ENCODE measurements around the gene SARDH.

SARDH gene

GRCh38 chr9:133640160-133640559 is 98.0 kb downstream of the SARDH start:
- WGBS (ENCODE audit: extremely low coverage, insufficient coverage, insufficient read length): no CpG with 5 or more reads among the region's 7 CpGs
- H3K18ac ChIP-seq (ENCODE audit: low read length): no peak overlapping the region
- H3K27ac ChIP-seq (ENCODE audit: low read depth, low read length): no peak overlapping the region
- no peak overlapping the region for H2BK120ac ChIP-seq (ENCODE audit: insufficient read depth, low read length, poor library complexity)
- no peak overlapping the region for H3K23ac ChIP-seq (ENCODE audit: low read length)
- H3K4me1 ChIP-seq (ENCODE audit: control insufficient read depth in 1 of 2, insufficient read depth in 2 of 2, low read length in 2 of 2): peaks cover 0 to 2% of the 10 kb centered on the region in 2 experiments
- H2AK5ac ChIP-seq (ENCODE audit: low read length): no peak overlapping the region
- H3K36me3 ChIP-seq (ENCODE audit: control insufficient read depth in 1 of 2, insufficient read depth in 2 of 2, low read length in 2 of 2): no peaks in the 10 kb centered on the region
- no peak overlapping the region for H3K4ac ChIP-seq (ENCODE audit: low read depth, low read length)
- no peak overlapping the region for H4K91ac ChIP-seq (ENCODE audit: low read depth, low read length)
- H3K27me3 ChIP-seq (ENCODE audit: insufficient read depth, low read length): no peaks in the 10 kb centered on the region
- no peak overlapping the region for H4K8ac ChIP-seq (ENCODE audit: low read depth, low read length)
- no peaks in the 10 kb centered on the region for H3K79me1 ChIP-seq (ENCODE audit: low read length)
- H2BK12ac ChIP-seq (ENCODE audit: low read length): no peak overlapping the region
- H4K12ac ChIP-seq (ENCODE audit: low read depth, low read length): no peak overlapping the region
- DNase-seq: no peak
- H2BK5ac ChIP-seq (ENCODE audit: low read depth, low read length, poor library complexity): no peak overlapping the region
- no peak overlapping the region for H3K14ac ChIP-seq (ENCODE audit: low read length)
- H3K9ac ChIP-seq (ENCODE audit: low read length): no peak overlapping the region
- H3K4me2 ChIP-seq (ENCODE audit: low read length): no peak overlapping the region
- H3K4me3 ChIP-seq (ENCODE audit: low read depth, low read length): no peak overlapping the region
- no peaks in the 10 kb centered on the region for H3K79me2 ChIP-seq (ENCODE audit: control insufficient read depth, insufficient read depth, low read length, poor library complexity)
- H2AFZ ChIP-seq (ENCODE audit: insufficient read depth, low read length, poor library complexity): no peak overlapping the region
- H3K9me3 ChIP-seq (ENCODE audit: insufficient read depth, low read depth, low read length): peaks cover 1% of the 10 kb centered on the region

GRCh38 chr9:133639613-133640012 is 98.5 kb downstream of the SARDH start:
- Histone ChIP-seq H4K8ac (ENCODE audit: low read depth, low read length) (no peak overlapping the region), H3K79me1 (ENCODE audit: low read length) (no peaks in the 10 kb centered on the region), H4K91ac (ENCODE audit: low read depth, low read length) (no peak overlapping the region), H3K27me3 (ENCODE audit: insufficient read depth, low read length) (no peaks in the 10 kb centered on the region), H3K4me3 (ENCODE audit: low read depth, low read length) (no peak overlapping the region), H2AK5ac (ENCODE audit: low read length) (no peak overlapping the region), H3K18ac (ENCODE audit: low read length) (no peak overlapping the region), H3K4ac (ENCODE audit: low read depth, low read length) (no peak overlapping the region), H2AFZ (ENCODE audit: insufficient read depth, low read length, poor library complexity) (no peak overlapping the region), H3K27ac (ENCODE audit: low read depth, low read length) (no peak overlapping the region), H4K12ac (ENCODE audit: low read depth, low read length) (no peak overlapping the region), H2BK12ac (ENCODE audit: low read length) (no peak overlapping the region), H3K23ac (ENCODE audit: low read length) (no peak overlapping the region), H3K9ac (ENCODE audit: low read length) (no peak overlapping the region), H3K79me2 (ENCODE audit: control insufficient read depth, insufficient read depth, low read length, poor library complexity) (no peaks in the 10 kb centered on the region), H3K4me2 (ENCODE audit: low read length) (no peak overlapping the region), H3K14ac (ENCODE audit: low read length) (no peak overlapping the region), H3K4me1 (ENCODE audit: control insufficient read depth in 1 of 2, insufficient read depth in 2 of 2, low read length in 2 of 2) (peaks cover 0 to 7% of the 10 kb centered on the region in 2 experiments), H3K36me3 (ENCODE audit: control insufficient read depth in 1 of 2, insufficient read depth in 2 of 2, low read length in 2 of 2) (no peaks in the 10 kb centered on the region), H2BK120ac (ENCODE audit: insufficient read depth, low read length, poor library complexity) (no peak overlapping the region), H3K9me3 (ENCODE audit: insufficient read depth, low read depth, low read length) (peaks cover 1% of the 10 kb centered on the region), H2BK5ac (ENCODE audit: low read depth, low read length, poor library complexity) (no peak overlapping the region)
- DNase-seq: no peak
- WGBS (ENCODE audit: extremely low coverage, insufficient coverage, insufficient read length): no CpG with 5 or more reads among the region's 8 CpGs

GRCh38 chr9:133638711-133639110 is 99.4 kb downstream of the SARDH start:
- H4K8ac ChIP-seq (ENCODE audit: low read depth, low read length): no peak overlapping the region
- H3K4me2 ChIP-seq (ENCODE audit: low read length): no peak overlapping the region
- H3K9ac ChIP-seq (ENCODE audit: low read length): no peak overlapping the region
- H3K9me3 ChIP-seq (ENCODE audit: insufficient read depth, low read depth, low read length): peaks cover 1% of the 10 kb centered on the region
- no peak overlapping the region for H2AK5ac ChIP-seq (ENCODE audit: low read length)
- no peak overlapping the region for H2BK12ac ChIP-seq (ENCODE audit: low read length)
- no peak overlapping the region for H3K14ac ChIP-seq (ENCODE audit: low read length)
- no peak overlapping the region for H4K12ac ChIP-seq (ENCODE audit: low read depth, low read length)
- H4K91ac ChIP-seq (ENCODE audit: low read depth, low read length): no peak overlapping the region
- no peak overlapping the region for H3K4me3 ChIP-seq (ENCODE audit: low read depth, low read length)
- H3K18ac ChIP-seq (ENCODE audit: low read length): no peak overlapping the region
- no peak overlapping the region for H2AFZ ChIP-seq (ENCODE audit: insufficient read depth, low read length, poor library complexity)
- H3K79me1 ChIP-seq (ENCODE audit: low read length): no peaks in the 10 kb centered on the region
- H3K27ac ChIP-seq (ENCODE audit: low read depth, low read length): no peak overlapping the region
- H3K23ac ChIP-seq (ENCODE audit: low read length): no peak overlapping the region
- H3K36me3 ChIP-seq (ENCODE audit: control insufficient read depth in 1 of 2, insufficient read depth in 2 of 2, low read length in 2 of 2): no peaks in the 10 kb centered on the region
- H3K4ac ChIP-seq (ENCODE audit: low read depth, low read length): no peak overlapping the region
- no peak for DNase-seq
- no peak overlapping the region for H2BK5ac ChIP-seq (ENCODE audit: low read depth, low read length, poor library complexity)
- no peak overlapping the region for H2BK120ac ChIP-seq (ENCODE audit: insufficient read depth, low read length, poor library complexity)
- no peaks in the 10 kb centered on the region for H3K27me3 ChIP-seq (ENCODE audit: insufficient read depth, low read length)
- no peaks in the 10 kb centered on the region for H3K79me2 ChIP-seq (ENCODE audit: control insufficient read depth, insufficient read depth, low read length, poor library complexity)
- H3K4me1 ChIP-seq (ENCODE audit: control insufficient read depth in 1 of 2, insufficient read depth in 2 of 2, low read length in 2 of 2): peaks cover 0 to 9% of the 10 kb centered on the region in 2 experiments
- no CpG with 5 or more reads among the region's 8 CpGs for WGBS (ENCODE audit: extremely low coverage, insufficient coverage, insufficient read length)

GRCh38 chr9:133638076-133638475 is 100.1 kb downstream of the SARDH start:
- no peak overlapping the region for H3K4ac ChIP-seq (ENCODE audit: low read depth, low read length)
- H3K79me2 ChIP-seq (ENCODE audit: control insufficient read depth, insufficient read depth, low read length, poor library complexity): no peaks in the 10 kb centered on the region
- no peak overlapping the region for H3K4me2 ChIP-seq (ENCODE audit: low read length)
- no peak overlapping the region for H2BK5ac ChIP-seq (ENCODE audit: low read depth, low read length, poor library complexity)
- H3K18ac ChIP-seq (ENCODE audit: low read length): no peak overlapping the region
- WGBS (ENCODE audit: extremely low coverage, insufficient coverage, insufficient read length): no CpG with 5 or more reads among the region's 8 CpGs
- no peak overlapping the region for H3K4me3 ChIP-seq (ENCODE audit: low read depth, low read length)
- no peak overlapping the region for H2BK120ac ChIP-seq (ENCODE audit: insufficient read depth, low read length, poor library complexity)
- no peak overlapping the region for H4K12ac ChIP-seq (ENCODE audit: low read depth, low read length)
- H3K23ac ChIP-seq (ENCODE audit: low read length): no peak overlapping the region
- H3K14ac ChIP-seq (ENCODE audit: low read length): no peak overlapping the region
- no peak overlapping the region for H3K9ac ChIP-seq (ENCODE audit: low read length)
- H3K79me1 ChIP-seq (ENCODE audit: low read length): no peaks in the 10 kb centered on the region
- H2AK5ac ChIP-seq (ENCODE audit: low read length): no peak overlapping the region
- H3K9me3 ChIP-seq (ENCODE audit: insufficient read depth, low read depth, low read length): peaks cover 1% of the 10 kb centered on the region
- no peak overlapping the region for H2BK12ac ChIP-seq (ENCODE audit: low read length)
- H3K4me1 ChIP-seq (ENCODE audit: control insufficient read depth in 1 of 2, insufficient read depth in 2 of 2, low read length in 2 of 2): peaks cover 0 to 9% of the 10 kb centered on the region in 2 experiments
- DNase-seq: no peak
- H3K27ac ChIP-seq (ENCODE audit: low read depth, low read length): no peak overlapping the region
- no peak overlapping the region for H4K91ac ChIP-seq (ENCODE audit: low read depth, low read length)
- H3K27me3 ChIP-seq (ENCODE audit: insufficient read depth, low read length): no peaks in the 10 kb centered on the region
- no peaks in the 10 kb centered on the region for H3K36me3 ChIP-seq (ENCODE audit: control insufficient read depth in 1 of 2, insufficient read depth in 2 of 2, low read length in 2 of 2)
- H2AFZ ChIP-seq (ENCODE audit: insufficient read depth, low read length, poor library complexity): no peak overlapping the region
- no peak overlapping the region for H4K8ac ChIP-seq (ENCODE audit: low read depth, low read length)
